DMS 273 (cell line): ENCODE results near the gene MED20.

Experiments used
- DNase-seq: peaks from one replicate; lab custom pipeline; 2025; ENCODE audit not compliant: unreplicated experiment; lab: John Stamatoyannopoulos, UW

Gene MED20

GRCh38 chr6:41858703-41859102, 62.2 kb downstream of the MED20 start:
- DNase-seq = no peak
